ENCODE data around the gene SLC17A7.
"Not testable (repeated sequence)": the region's sequence is repeated elsewhere in the genome, so short reads cannot be mapped to it uniquely, and the experiment has no call there.

The SLC17A7 gene

GRCh38 chr19:49474542-49474924 lies 33.2 kb upstream of the SLC17A7 start:
- Histone ChIP-seq H3K4me3 (ENCODE audit: insufficient read length, low read depth) (no peak overlapping the region), H3K4me1 (ENCODE audit: insufficient read depth, insufficient read length) (peaks cover 4% of the 10 kb centered on the region), H3K9ac (ENCODE audit: insufficient read length, low read depth) (no peak overlapping the region), H3K9me3 (ENCODE audit: insufficient read depth, low read length) (no peaks in the 10 kb centered on the region), H3K36me3 (ENCODE audit: insufficient read depth, insufficient read length, low read length) (peaks cover 13% of the 10 kb centered on the region), H3K27me3 (ENCODE audit: insufficient read depth, insufficient read length) (peaks cover 8% of the 10 kb centered on the region)
- no peak for DNase-seq (ENCODE audit: low read depth, low spot score)
- TF ChIP-seq YY1 (IDR thresholded peaks at IDR 0.05; ENCODE audit: insufficient read depth, insufficient read length) (no peak), ZNF274 (IDR thresholded peaks at IDR 0.05; ENCODE audit: low read depth, low read length) (no peak), SUZ12 (IDR thresholded peaks at IDR 0.05; ENCODE audit: extremely low read depth, insufficient read depth, insufficient read length) (no peak)

GRCh38 chr19:49473868-49474541 lies 32.7 kb upstream of the SLC17A7 start, which contains the start of gene FLT3LG:
Gene FLT3LG, plus strand, starts transcription at chr19:49474215. Its CDS starts 425 bp downstream, at chr19:49474640.
- no peak within 1 kb of the TSS for H3K4me3 ChIP-seq (ENCODE audit: insufficient read length, low read depth)
- H3K4me1 ChIP-seq (ENCODE audit: insufficient read depth, insufficient read length): peaks cover 4% of the 10 kb centered on the region
- no peak within 1 kb of the TSS for H3K9ac ChIP-seq (ENCODE audit: insufficient read length, low read depth)
- TF ChIP-seq SUZ12 (IDR thresholded peaks at IDR 0.05; ENCODE audit: extremely low read depth, insufficient read depth, insufficient read length) (no peak), YY1 (IDR thresholded peaks at IDR 0.05; ENCODE audit: insufficient read depth, insufficient read length) (no peak), ZNF274 (IDR thresholded peaks at IDR 0.05; ENCODE audit: low read depth, low read length) (no peak)
- DNase-seq (ENCODE audit: low read depth, low spot score): no peak
- no peaks in the 10 kb centered on the region for H3K9me3 ChIP-seq (ENCODE audit: insufficient read depth, low read length)
- H3K27me3 ChIP-seq (ENCODE audit: insufficient read depth, insufficient read length): peaks cover 8% of the 10 kb centered on the region
- peaks cover 14% of the 10 kb centered on the region for H3K36me3 ChIP-seq (ENCODE audit: insufficient read depth, insufficient read length, low read length)

- H3K4me3 ChIP-seq (ENCODE audit: insufficient read length, low read depth); H3K27me3 ChIP-seq (ENCODE audit: insufficient read depth, insufficient read length); H3K9me3 ChIP-seq (ENCODE audit: insufficient read depth, low read length); H3K9ac ChIP-seq (ENCODE audit: insufficient read length, low read depth); DNase-seq (ENCODE audit: low read depth, low spot score); H3K4me1 ChIP-seq (ENCODE audit: insufficient read depth, insufficient read length): not testable (repeated sequence)
- H3K36me3 ChIP-seq (ENCODE audit: insufficient read depth, insufficient read length, low read length): peaks cover 14% of the 10 kb centered on the region
Measured at GRCh38 chr19:49473501-49473867, 32.2 kb upstream of the SLC17A7 start.

- Histone ChIP-seq H3K36me3 (ENCODE audit: insufficient read depth, insufficient read length, low read length) (peaks cover 17% of the 10 kb centered on the region), H3K9me3 (ENCODE audit: insufficient read depth, low read length) (no peaks in the 10 kb centered on the region), H3K9ac (ENCODE audit: insufficient read length, low read depth) (no peak overlapping the region), H3K27me3 (ENCODE audit: insufficient read depth, insufficient read length) (peaks cover 8% of the 10 kb centered on the region), H3K4me3 (ENCODE audit: insufficient read length, low read depth) (no peak overlapping the region), H3K4me1 (ENCODE audit: insufficient read depth, insufficient read length) (peaks cover 4% of the 10 kb centered on the region)
- TF ChIP-seq ZNF274 (IDR thresholded peaks at IDR 0.05; ENCODE audit: low read depth, low read length): no peak
- no peak for TF ChIP-seq SUZ12 (IDR thresholded peaks at IDR 0.05; ENCODE audit: extremely low read depth, insufficient read depth, insufficient read length)
- no peak for TF ChIP-seq YY1 (IDR thresholded peaks at IDR 0.05; ENCODE audit: insufficient read depth, insufficient read length)
- DNase-seq (ENCODE audit: low read depth, low spot score): no peak
Measured at GRCh38 chr19:49472936-49473335, 31.6 kb upstream of the SLC17A7 start.

GRCh38 chr19:49470615-49470978 lies 29.3 kb upstream of the SLC17A7 start:
- TF ChIP-seq ZNF274 (IDR thresholded peaks at IDR 0.05; ENCODE audit: low read depth, low read length) (no peak), YY1 (IDR thresholded peaks at IDR 0.05; ENCODE audit: insufficient read depth, insufficient read length) (no peak), SUZ12 (IDR thresholded peaks at IDR 0.05; ENCODE audit: extremely low read depth, insufficient read depth, insufficient read length) (no peak)
- H3K9ac ChIP-seq (ENCODE audit: insufficient read length, low read depth): no peak overlapping the region
- H3K4me3 ChIP-seq (ENCODE audit: insufficient read length, low read depth): no peak overlapping the region
- H3K4me1 ChIP-seq (ENCODE audit: insufficient read depth, insufficient read length): peaks cover 2% of the 10 kb centered on the region
- no peaks in the 10 kb centered on the region for H3K9me3 ChIP-seq (ENCODE audit: insufficient read depth, low read length)
- peaks cover 8% of the 10 kb centered on the region for H3K27me3 ChIP-seq (ENCODE audit: insufficient read depth, insufficient read length)
- peaks cover 25% of the 10 kb centered on the region for H3K36me3 ChIP-seq (ENCODE audit: insufficient read depth, insufficient read length, low read length)
- DNase-seq (ENCODE audit: low read depth, low spot score): no peak

- Histone ChIP-seq H3K36me3 (ENCODE audit: insufficient read depth, insufficient read length, low read length) (peaks cover 31% of the 10 kb centered on the region), H3K9ac (ENCODE audit: insufficient read length, low read depth) (no peak overlapping the region), H3K4me1 (ENCODE audit: insufficient read depth, insufficient read length) (peaks cover 2% of the 10 kb centered on the region), H3K9me3 (ENCODE audit: insufficient read depth, low read length) (no peaks in the 10 kb centered on the region), H3K4me3 (ENCODE audit: insufficient read length, low read depth) (no peak overlapping the region), H3K27me3 (ENCODE audit: insufficient read depth, insufficient read length) (peaks cover 6% of the 10 kb centered on the region)
- no peak for DNase-seq (ENCODE audit: low read depth, low spot score)
- TF ChIP-seq ZNF274 (IDR thresholded peaks at IDR 0.05; ENCODE audit: low read depth, low read length) (no peak), SUZ12 (IDR thresholded peaks at IDR 0.05; ENCODE audit: extremely low read depth, insufficient read depth, insufficient read length) (no peak), YY1 (IDR thresholded peaks at IDR 0.05; ENCODE audit: insufficient read depth, insufficient read length) (no peak)
Measured at GRCh38 chr19:49469828-49470614, 28.7 kb upstream of the SLC17A7 start.

GRCh38 chr19:49468746-49469447 lies 27.6 kb upstream of the SLC17A7 start:
- Histone ChIP-seq H3K4me3 (ENCODE audit: insufficient read length, low read depth) (no peak overlapping the region), H3K27me3 (ENCODE audit: insufficient read depth, insufficient read length) (no peaks in the 10 kb centered on the region), H3K36me3 (ENCODE audit: insufficient read depth, insufficient read length, low read length) (peaks cover 42% of the 10 kb centered on the region), H3K4me1 (ENCODE audit: insufficient read depth, insufficient read length) (peaks cover 2% of the 10 kb centered on the region), H3K9me3 (ENCODE audit: insufficient read depth, low read length) (no peaks in the 10 kb centered on the region), H3K9ac (ENCODE audit: insufficient read length, low read depth) (no peak overlapping the region)
- TF ChIP-seq YY1 (IDR thresholded peaks at IDR 0.05; ENCODE audit: insufficient read depth, insufficient read length) (no peak), SUZ12 (IDR thresholded peaks at IDR 0.05; ENCODE audit: extremely low read depth, insufficient read depth, insufficient read length) (no peak), ZNF274 (IDR thresholded peaks at IDR 0.05; ENCODE audit: low read depth, low read length) (no peak)
- DNase-seq (ENCODE audit: low read depth, low spot score): no peak

All from NT2/D1 (cell line).